CD14-positive monocyte (primary cell): ENCODE measurements around the gene CHD2. TPM values are rescaled to one million over a fixed set of nuclear protein-coding genes. Genes with fewer than 3 reads are reported as not detected.

ENCODE experiments used
- DNase-seq, 3 donors: peaks; one replicate each; pipeline ENCODE4 v3.0.0-alpha.2; 2011 to 2022
- H2AFZ ChIP-seq: 2 replicates; pipeline ENCODE4 v1.6.0; 2012; ENCODE audit warnings: mild to moderate bottlenecking, low read depth, low read length, inconsistent platforms; ENCODE audit not compliant: insufficient read depth, poor library complexity, severe bottlenecking
- H3K27ac ChIP-seq, 2 donors: 1 replicate in 1 of 2; 2 replicates in 1 of 2; pipeline ENCODE4 v1.5.1; 2012 to 2013; ENCODE audit warnings: low read length in 2 of 2, control low read depth in 1 of 2, inconsistent platforms in 1 of 2, low read depth in 1 of 2, mild to moderate bottlenecking in 1 of 2
- H3K27me3 ChIP-seq, 2 donors: one replicate each; pipeline versions ENCODE4 v1.6.0 to v1.6.1; 2011 to 2013; ENCODE audit warnings: low read length in 2 of 2; ENCODE audit not compliant: control insufficient read depth in 2 of 2, insufficient read depth in 2 of 2
- H3K36me3 ChIP-seq, 2 donors: replicated peaks in 1 of 2; 1 replicate in 1 of 2; 2 replicates in 1 of 2; pipeline versions ENCODE4 v1.5.1 to v1.6.1; 2012 to 2013; ENCODE audit warnings: low read length in 2 of 2, control low read depth in 1 of 2, inconsistent platforms in 1 of 2, mild to moderate bottlenecking in 1 of 2; ENCODE audit not compliant: insufficient read depth in 2 of 2, control insufficient read depth in 1 of 2
- H3K4me1 ChIP-seq, 2 donors: 1 replicate in 1 of 2; 2 replicates in 1 of 2; pipeline versions ENCODE4 v1.5.1 to v1.6.1; 2012 to 2013; ENCODE audit warnings: low read length in 2 of 2, control low read depth in 1 of 2, inconsistent platforms in 1 of 2, mild to moderate bottlenecking in 1 of 2, moderate library complexity in 1 of 2; ENCODE audit not compliant: insufficient read depth in 2 of 2, control insufficient read depth in 1 of 2
- H3K4me2 ChIP-seq: replicated peaks from 2 replicates; pipeline ENCODE3; 2012; ENCODE audit warnings: low read length, moderate library complexity, mild to moderate bottlenecking; ENCODE audit not compliant: poor library complexity, severe bottlenecking; ENCODE audit errors: extremely low read depth
- H3K4me3 ChIP-seq, 3 experiments: fragments of 200-600 bp in 1 of 3; sonication (generic) in 1 of 3; replicated peaks in 1 of 3; 1 replicate in 2 of 3; 2 replicates in 1 of 3; pipeline ENCODE4 v1.5.1; 2011 to 2013; ENCODE audit warnings: low read length in 3 of 3, mild to moderate bottlenecking in 3 of 3, control low read depth in 2 of 3, low read depth in 2 of 3, inconsistent platforms in 1 of 3, moderate library complexity in 1 of 3
- H3K79me2 ChIP-seq: 2 replicates; pipeline ENCODE4 v1.6.0; 2012; ENCODE audit warnings: mild to moderate bottlenecking, control low read depth, inconsistent platforms, low read length, moderate library complexity; ENCODE audit not compliant: insufficient read depth
- H3K9ac ChIP-seq: 2 replicates; pipeline ENCODE4 v1.6.0; 2017; ENCODE audit warnings: low read length, mild to moderate bottlenecking; ENCODE audit not compliant: insufficient read depth, poor library complexity, severe bottlenecking
- H3K9me3 ChIP-seq, 2 donors: replicated peaks in 1 of 2; 1 replicate in 1 of 2; 2 replicates in 1 of 2; pipeline versions ENCODE4 v1.5.1 to v1.6.1; 2012 to 2013; ENCODE audit warnings: low read length in 2 of 2, control low read depth in 1 of 2; ENCODE audit not compliant: control insufficient read depth in 1 of 2, insufficient read depth in 1 of 2
- H4K20me1 ChIP-seq: 2 replicates; pipeline ENCODE4 v1.6.0; 2012; ENCODE audit warnings: mild to moderate bottlenecking, low read length, control low read depth, moderate library complexity; ENCODE audit not compliant: insufficient read depth
- H3K27ac Mint-ChIP-seq, 7 donors: one replicate each; pipeline ENCODE4 v1.8.0; 2020; ENCODE audit warnings: mild to moderate bottlenecking in 7 of 7, mixed read lengths in 7 of 7, moderate library complexity in 6 of 7, inconsistent platforms in 2 of 7
- H3K27me3 Mint-ChIP-seq, 3 donors: one replicate each; pipeline ENCODE4 v1.8.0; 2021 to 2022; ENCODE audit warnings: low read depth in 3 of 3, mild to moderate bottlenecking in 3 of 3, mixed read lengths in 3 of 3, moderate library complexity in 3 of 3, inconsistent platforms in 1 of 3
- H3K36me3 Mint-ChIP-seq, 2 donors: one replicate each; pipeline ENCODE4 v1.8.0; 2020; ENCODE audit warnings: mixed read lengths in 2 of 2, inconsistent platforms in 1 of 2, mild to moderate bottlenecking in 1 of 2
- H3K4me1 Mint-ChIP-seq: one replicate; pipeline ENCODE4 v1.8.0; 2020; ENCODE audit warnings: mild to moderate bottlenecking, mixed read lengths
- H3K4me3 Mint-ChIP-seq, 2 donors: one replicate each; pipeline ENCODE4 v1.8.0; 2020; ENCODE audit warnings: mild to moderate bottlenecking in 2 of 2, mixed read lengths in 2 of 2, moderate library complexity in 1 of 2
- H3K9me3 Mint-ChIP-seq, 7 donors: one replicate each; pipeline ENCODE4 v1.8.0; 2020 to 2022; ENCODE audit warnings: mixed read lengths in 7 of 7, mild to moderate bottlenecking in 6 of 7, moderate library complexity in 6 of 7, inconsistent platforms in 2 of 7
- WGBS: methylation state at CpG from one replicate; pipeline ENCODE4 v1.1.5; 2013; ENCODE audit warnings: missing lambda C conversion rate; ENCODE audit not compliant: insufficient coverage; 5-methylcytosine and 5-hydroxymethylcytosine counted together
- intact Hi-C, 2 donors: fragments of 100-400 bp; cut with micrococcal nuclease; formaldehyde crosslinking; loops; one replicate each; pipeline versions ENCODE4 v1.15.0 to v1.15.1; 2023
- polyA plus RNA-seq, 3 donors: library from polyadenylated mRNA; depleted of rRNA in 1 of 3; unstranded in 2 of 3; stranded (reverse) in 1 of 3; fragments of 300-500 nt in 2 of 3; fragments of >200 nt in 1 of 3; fragmentation: Illumina TruSeq in 2 of 3; gene quantifications; 1 replicate in 2 of 3; 2 replicates in 1 of 3; pipeline ENCODE4 v1.2.3, GENCODE V29; 2012 to 2021
- TF ChIP-seq, protein P1 (sequence below): fragments of 200-600 bp; IDR thresholded peaks from one replicate; pipeline ENCODE4 v1.8.0; 2022; ENCODE audit warnings: antibody characterized with exemption, mild to moderate bottlenecking

CHD2 gene
- polyA plus RNA-seq, 3 donors: 9.6 to 61.2 (median 11.4) TPM

DNA sequence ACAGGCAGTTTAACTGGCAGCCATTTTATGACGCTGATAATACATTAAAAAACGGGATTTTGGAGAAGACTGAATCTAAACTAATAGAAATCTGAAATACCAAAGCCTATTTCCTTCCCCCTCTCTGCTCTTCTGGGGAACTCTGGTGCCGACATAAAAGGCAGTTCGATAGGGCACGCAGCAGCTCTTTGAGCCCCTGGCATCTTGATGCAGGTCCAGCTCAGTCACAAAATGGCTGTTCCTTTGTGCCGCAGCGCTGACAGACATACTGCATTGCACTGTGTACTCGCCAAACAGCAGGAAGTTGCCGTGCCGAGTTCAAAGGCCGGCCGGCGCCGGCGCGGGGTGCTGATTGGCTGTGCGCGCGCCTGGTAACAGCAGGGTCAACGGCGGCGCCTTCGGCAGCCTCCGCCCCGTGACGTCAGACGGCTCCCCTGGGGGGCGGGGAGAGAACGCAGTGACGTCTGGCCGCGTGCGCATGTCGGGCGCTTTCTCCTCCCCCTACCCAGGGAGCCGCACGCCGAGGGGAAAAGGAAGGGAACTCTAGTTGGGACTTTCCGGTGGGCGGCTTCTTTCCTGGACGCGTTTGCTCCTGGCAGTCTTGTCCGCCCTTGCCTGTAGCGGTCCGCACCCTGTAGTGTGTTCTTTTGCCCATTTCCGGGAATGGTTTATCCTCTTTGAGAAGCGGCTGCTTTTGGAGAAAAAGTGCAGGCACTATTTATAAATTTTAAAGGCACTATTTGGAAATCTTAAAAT, 4.0 kb downstream of the CHD2 start:
- under 1% methylated on average over 32 of the region's 47 CpGs for WGBS
- Histone ChIP-seq H3K4me2 (peak overlapping the region; percentile 81), H3K4me3 (peak overlapping the region; percentile 77 to 100 (median 98)), H3K9ac (peak overlapping the region; percentile 95), H3K27me3 (no peaks in the 10 kb centered on the region), H3K36me3 (peaks cover 0 to 8% of the 10 kb centered on the region in 2 donors), H2AFZ (no peak overlapping the region), H3K4me1 (peaks cover 51 to 72% of the 10 kb centered on the region in 2 donors), H3K79me2 (peaks cover 97% of the 10 kb centered on the region), H3K9me3 (no peaks in the 10 kb centered on the region), H4K20me1 (peaks cover 13% of the 10 kb centered on the region), H3K27ac (peak overlapping the region; percentile 92 to 98)
- Mint-ChIP-seq H3K27ac (peak overlapping the region; percentile 99 to 100 (median 100)), H3K4me3 (peak overlapping the region; percentile 88 to 93), H3K4me1 (peaks cover 56% of the 10 kb centered on the region), H3K36me3 (peaks cover 34 to 43% of the 10 kb centered on the region in 2 donors), H3K27me3 (peaks cover 0 to 3% (median 0%) of the 10 kb centered on the region in 3 donors), H3K9me3 (peaks cover 0 to 4% (median 1%) of the 10 kb centered on the region in 7 donors)
- peak; percentile 99 for DNase-seq
- TF ChIP-seq, protein P1, sequence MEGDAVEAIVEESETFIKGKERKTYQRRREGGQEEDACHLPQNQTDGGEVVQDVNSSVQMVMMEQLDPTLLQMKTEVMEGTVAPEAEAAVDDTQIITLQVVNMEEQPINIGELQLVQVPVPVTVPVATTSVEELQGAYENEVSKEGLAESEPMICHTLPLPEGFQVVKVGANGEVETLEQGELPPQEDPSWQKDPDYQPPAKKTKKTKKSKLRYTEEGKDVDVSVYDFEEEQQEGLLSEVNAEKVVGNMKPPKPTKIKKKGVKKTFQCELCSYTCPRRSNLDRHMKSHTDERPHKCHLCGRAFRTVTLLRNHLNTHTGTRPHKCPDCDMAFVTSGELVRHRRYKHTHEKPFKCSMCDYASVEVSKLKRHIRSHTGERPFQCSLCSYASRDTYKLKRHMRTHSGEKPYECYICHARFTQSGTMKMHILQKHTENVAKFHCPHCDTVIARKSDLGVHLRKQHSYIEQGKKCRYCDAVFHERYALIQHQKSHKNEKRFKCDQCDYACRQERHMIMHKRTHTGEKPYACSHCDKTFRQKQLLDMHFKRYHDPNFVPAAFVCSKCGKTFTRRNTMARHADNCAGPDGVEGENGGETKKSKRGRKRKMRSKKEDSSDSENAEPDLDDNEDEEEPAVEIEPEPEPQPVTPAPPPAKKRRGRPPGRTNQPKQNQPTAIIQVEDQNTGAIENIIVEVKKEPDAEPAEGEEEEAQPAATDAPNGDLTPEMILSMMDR: no peak
- intact Hi-C loops: loop anchor here (2.0 to 10.0 kb wide), 3 partner anchors 95 to 1271 kb away; no protein-coding TSS in a partner anchor

DNA sequence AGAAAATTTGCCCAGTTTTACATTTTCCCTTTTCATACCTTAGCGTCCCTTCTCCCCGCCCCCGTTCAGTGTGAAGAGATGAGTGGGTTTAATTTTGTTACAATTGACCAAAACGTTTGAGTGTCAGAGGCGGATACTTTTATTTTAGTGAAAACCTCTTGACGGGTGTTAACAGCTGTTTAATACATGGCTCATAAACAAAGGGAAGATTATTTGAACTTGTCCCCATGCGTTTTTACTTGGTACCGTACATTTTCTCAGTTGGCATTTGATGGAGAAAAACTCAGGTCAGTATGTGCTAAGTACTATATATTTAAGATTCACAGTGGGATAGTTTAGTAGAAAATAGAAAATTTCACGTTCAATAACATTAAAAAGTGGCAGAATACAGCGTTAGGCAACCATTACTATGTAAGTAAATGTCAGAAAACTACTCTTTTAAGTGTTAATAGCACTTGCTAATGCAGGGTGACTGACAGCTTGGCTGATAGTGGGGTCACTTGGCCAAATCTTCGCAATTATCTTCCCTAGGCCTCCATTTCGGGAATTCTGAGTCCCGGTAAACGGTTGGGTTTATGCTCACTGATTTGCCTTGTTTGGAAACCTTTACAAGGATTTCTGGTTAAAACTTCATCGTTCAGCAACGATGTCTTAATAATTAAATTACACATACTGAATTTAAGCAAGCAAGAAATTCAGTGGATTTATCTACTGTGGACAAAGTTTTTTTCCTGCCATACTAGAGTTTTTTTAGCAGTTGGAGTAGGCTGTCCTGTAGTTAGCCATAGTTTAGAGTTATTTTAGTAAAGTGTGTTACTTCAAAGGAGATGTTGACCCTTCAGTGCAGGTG, 4.8 kb downstream of the CHD2 start:
- H3K4me2 ChIP-seq: peak overlapping the region; percentile 81
- peaks cover 57 to 77% of the 10 kb centered on the region in 2 donors for H3K4me1 ChIP-seq
- WGBS: 81% methylated on average over 4 of the region's 16 CpGs
- H3K4me3 ChIP-seq: peak overlapping the region; percentile 66 to 98 (median 92)
- H3K27ac Mint-ChIP-seq: peak overlapping the region; percentile 97 to 100 (median 100)
- no peak for DNase-seq
- peaks cover 36 to 45% of the 10 kb centered on the region in 2 donors for H3K36me3 Mint-ChIP-seq
- peaks cover 97% of the 10 kb centered on the region for H3K79me2 ChIP-seq
- H3K9ac ChIP-seq: peak overlapping the region; percentile 95
- no peaks in the 10 kb centered on the region for H3K27me3 Mint-ChIP-seq
- H3K4me3 Mint-ChIP-seq: peak overlapping the region; percentile 82 to 91
- TF ChIP-seq, protein P1: no peak
- H4K20me1 ChIP-seq: peaks cover 11% of the 10 kb centered on the region
- intact Hi-C loops: loop anchor here (2.0 to 10.0 kb wide), 3 partner anchors 96 to 1270 kb away; no protein-coding TSS in a partner anchor
- H3K36me3 ChIP-seq: peaks cover 4 to 13% of the 10 kb centered on the region in 2 donors
- H3K27ac ChIP-seq: peak overlapping the region; percentile 92 to 98
- H2AFZ ChIP-seq: no peak overlapping the region
- no peaks in the 10 kb centered on the region for H3K27me3 ChIP-seq
- peaks cover 57% of the 10 kb centered on the region for H3K4me1 Mint-ChIP-seq
- no peaks in the 10 kb centered on the region for H3K9me3 Mint-ChIP-seq
- H3K9me3 ChIP-seq: no peaks in the 10 kb centered on the region
